Vagina (tissue), 2 donors: ENCODE data around the gene HORMAD2.

Experiments
- POLR2A ChIP-seq, 2 donors: fragments of 450-650 bp; IDR thresholded peaks; one replicate each; pipeline ENCODE4 v1.6.1; 2017; ENCODE audit warnings: antibody characterized with exemption in 2 of 2, mild to moderate bottlenecking in 2 of 2, moderate library complexity in 2 of 2
- TF ChIP-seq, protein P1 (sequence below), 3 experiments: fragments of 450-650 bp in 2 of 3; fragments of 200-600 bp in 1 of 3; sonication (generic) in 1 of 3; IDR thresholded peaks; one replicate each; pipeline ENCODE4 v1.5.1; 2017 to 2019; ENCODE audit warnings: antibody characterized with exemption in 3 of 3, mild to moderate bottlenecking in 2 of 3, moderate library complexity in 2 of 3

DNA sequence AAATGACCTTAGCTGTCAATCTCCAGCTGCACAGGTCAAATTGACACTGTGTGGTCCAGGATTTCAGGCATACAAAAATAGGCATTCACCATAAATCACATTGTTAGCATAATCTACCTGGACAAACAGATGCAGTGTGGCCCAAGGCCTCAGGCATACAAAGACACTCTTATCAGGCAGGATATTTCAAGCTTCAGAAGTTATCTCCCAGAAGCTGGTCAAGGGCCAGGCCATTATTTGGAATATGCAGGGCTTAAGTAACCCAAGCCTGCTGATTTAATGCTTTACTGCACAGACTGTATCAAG, 25.5 kb upstream of the HORMAD2 start:
- TF ChIP-seq, protein P1, sequence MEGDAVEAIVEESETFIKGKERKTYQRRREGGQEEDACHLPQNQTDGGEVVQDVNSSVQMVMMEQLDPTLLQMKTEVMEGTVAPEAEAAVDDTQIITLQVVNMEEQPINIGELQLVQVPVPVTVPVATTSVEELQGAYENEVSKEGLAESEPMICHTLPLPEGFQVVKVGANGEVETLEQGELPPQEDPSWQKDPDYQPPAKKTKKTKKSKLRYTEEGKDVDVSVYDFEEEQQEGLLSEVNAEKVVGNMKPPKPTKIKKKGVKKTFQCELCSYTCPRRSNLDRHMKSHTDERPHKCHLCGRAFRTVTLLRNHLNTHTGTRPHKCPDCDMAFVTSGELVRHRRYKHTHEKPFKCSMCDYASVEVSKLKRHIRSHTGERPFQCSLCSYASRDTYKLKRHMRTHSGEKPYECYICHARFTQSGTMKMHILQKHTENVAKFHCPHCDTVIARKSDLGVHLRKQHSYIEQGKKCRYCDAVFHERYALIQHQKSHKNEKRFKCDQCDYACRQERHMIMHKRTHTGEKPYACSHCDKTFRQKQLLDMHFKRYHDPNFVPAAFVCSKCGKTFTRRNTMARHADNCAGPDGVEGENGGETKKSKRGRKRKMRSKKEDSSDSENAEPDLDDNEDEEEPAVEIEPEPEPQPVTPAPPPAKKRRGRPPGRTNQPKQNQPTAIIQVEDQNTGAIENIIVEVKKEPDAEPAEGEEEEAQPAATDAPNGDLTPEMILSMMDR (IDR thresholded peaks at IDR 0.05), result no peak
- no peak for TF ChIP-seq POLR2A (IDR thresholded peaks at IDR 0.05)
